Tibial artery (tissue), 4 donors: ENCODE measurements around the gene PTPRU.
"Not testable (repeated sequence)": the region's sequence is repeated elsewhere in the genome, so short reads cannot be mapped to it uniquely, and the experiment has no call there.

Experiments
- DNase-seq, 2 donors: peaks; one replicate each; pipeline ENCODE4 v3.0.0-alpha.2; 2019
- H3K27ac ChIP-seq, 2 donors: fragments of 200-600 bp; sonication (generic) in 1 of 2; 1 replicate in 1 of 2; 2 replicates in 1 of 2; pipeline ENCODE4 v1.5.1; 2018 to 2019; ENCODE audit warnings: mild to moderate bottlenecking in 1 of 2
- H3K27me3 ChIP-seq, 2 donors: fragments of 200-600 bp; sonication (generic) in 1 of 2; one replicate each; pipeline versions ENCODE4 v1.5.1 to v1.6.0; 2016 to 2019
- H3K36me3 ChIP-seq, 3 donors: fragments of 200-600 bp; sonication (generic) in 2 of 3; one replicate each; pipeline ENCODE4 v1.5.1; 2016 to 2019; ENCODE audit warnings: mild to moderate bottlenecking in 2 of 3
- H3K4me1 ChIP-seq, 4 donors: fragments of 200-600 bp; sonication (generic) in 2 of 4; 1 replicate in 3 of 4; 2 replicates in 1 of 4; pipeline ENCODE4 v1.5.1; 2016 to 2019
- H3K4me3 ChIP-seq, 2 donors: fragments of 200-600 bp; sonication (generic) in 1 of 2; 1 replicate in 1 of 2; 2 replicates in 1 of 2; pipeline ENCODE4 v1.5.1; 2018 to 2019; ENCODE audit warnings: mild to moderate bottlenecking in 2 of 2
- H3K9me3 ChIP-seq, 3 donors: fragments of 200-600 bp; sonication (generic) in 1 of 3; one replicate each; pipeline ENCODE4 v1.5.1; 2016 to 2019
- CTCF ChIP-seq, 2 experiments: fragments of 200-600 bp in 1 of 2; fragments of 450-650 bp in 1 of 2; IDR thresholded peaks; one replicate each; pipeline ENCODE4 v1.5.1; 2017 to 2019; ENCODE audit warnings: antibody characterized with exemption in 2 of 2, mild to moderate bottlenecking in 1 of 2, moderate library complexity in 1 of 2
- intact Hi-C: fragments of 100-400 bp; cut with DNase I; formaldehyde crosslinking; loops from one replicate; pipeline ENCODE4 v1.15.0; 2023; ENCODE audit warnings: low total_unique reads

Gene PTPRU

GRCh38 chr1:29311352-29312030 is 75.2 kb downstream of the PTPRU start:
- Histone ChIP-seq H3K9me3 (no peaks in the 10 kb centered on the region), H3K4me3 (no peak overlapping the region), H3K36me3 (peaks cover 23 to 79% (median 60%) of the 10 kb centered on the region in 3 donors), H3K27ac (no peak overlapping the region), H3K4me1 (no peaks in the 10 kb centered on the region), H3K27me3 (no peaks in the 10 kb centered on the region)
- TF ChIP-seq CTCF (IDR thresholded peaks at IDR 0.05), result no peak
- DNase-seq, result no peak
- intact Hi-C loops, result no loop called here

GRCh38 chr1:29312469-29313461 is 76.4 kb downstream of the PTPRU start:
- Histone ChIP-seq H3K4me1 (no peaks in the 10 kb centered on the region), H3K4me3 (no peak overlapping the region), H3K27ac (no peak overlapping the region), H3K27me3 (no peaks in the 10 kb centered on the region), H3K9me3 (no peaks in the 10 kb centered on the region), H3K36me3 (peaks cover 33 to 82% (median 67%) of the 10 kb centered on the region in 3 donors)
- no peak for TF ChIP-seq CTCF (IDR thresholded peaks at IDR 0.05)
- intact Hi-C loops, result no loop called here
- DNase-seq, result no peak

- H3K4me1 ChIP-seq, H3K27me3 ChIP-seq, H3K4me3 ChIP-seq, DNase-seq, H3K9me3 ChIP-seq, H3K27ac ChIP-seq, intact Hi-C loops: not testable (repeated sequence)
- H3K36me3 ChIP-seq, result peaks cover 30 to 98% (median 86%) of the 10 kb centered on the region in 3 donors
Observed at GRCh38 chr1:29314685-29315084, 78.4 kb downstream of the PTPRU start.

GRCh38 chr1:29315262-29315661 is 78.9 kb downstream of the PTPRU start:
- Histone ChIP-seq H3K36me3 (peaks cover 32 to 98% (median 91%) of the 10 kb centered on the region in 3 donors), H3K9me3 (no peaks in the 10 kb centered on the region), H3K27me3 (no peaks in the 10 kb centered on the region), H3K27ac (no peak overlapping the region), H3K4me3 (no peak overlapping the region), H3K4me1 (no peaks in the 10 kb centered on the region)
- DNase-seq, result no peak
- intact Hi-C loops, result no loop called here
- no peak for TF ChIP-seq CTCF (IDR thresholded peaks at IDR 0.05)

GRCh38 chr1:29315876-29316275 is 79.6 kb downstream of the PTPRU start:
- peaks cover 35 to 98% (median 93%) of the 10 kb centered on the region in 3 donors for H3K36me3 ChIP-seq
- no peaks in the 10 kb centered on the region for H3K4me1 ChIP-seq
- H3K4me3 ChIP-seq, result no peak overlapping the region
- H3K9me3 ChIP-seq, result no peaks in the 10 kb centered on the region
- no peak overlapping the region for H3K27ac ChIP-seq
- DNase-seq, result no peak
- H3K27me3 ChIP-seq, result no peaks in the 10 kb centered on the region
- TF ChIP-seq CTCF (IDR thresholded peaks at IDR 0.05), result no peak
- intact Hi-C loops, result no loop called here
